ENCODE data around the gene EXOC3. TPM values are rescaled to one million over a fixed set of nuclear protein-coding genes. Genes with fewer than 3 reads are reported as not detected.
A peak's percentile ranks its signal among the peaks of the same experiment; 100 is the strongest.

The EXOC3 gene
- total and polyA plus RNA-seq, 2 of the 4 experiments (the other 2 are of a cell fraction) = 35.1 to 47.5 TPM

- Histone ChIP-seq H3K9ac (ENCODE audit: low read depth, low read length) (no peak overlapping the region), H3K4me2 (ENCODE audit: low read depth, low read length) (no peak overlapping the region), H4K20me1 (ENCODE audit: insufficient read depth, low read length) (no peaks in the 10 kb centered on the region), H3K4ac (ENCODE audit: low read depth, low read length) (peak overlapping the region; percentile 88), H3K36me3 (ENCODE audit: control insufficient read depth, insufficient read depth, low read length) (peaks cover 22% of the 10 kb centered on the region), H2BK20ac (ENCODE audit: low read depth, low read length) (peak overlapping the region; percentile 88), H3K27ac (ENCODE audit: insufficient read depth, low read length) (peak overlapping the region; percentile 65), H3K23ac (ENCODE audit: low read depth, low read length) (peak overlapping the region; percentile 66; the same call in 1 of the 2 replicates), H2AK9ac (replicated peaks; ENCODE audit: low read depth, low read length, poor library complexity) (peak overlapping the region; percentile 48), H3K18ac (ENCODE audit: low read depth, low read length) (peak overlapping the region; percentile 79), H3K9me3 (ENCODE audit: control insufficient read depth, insufficient read depth, low read length) (no peaks in the 10 kb centered on the region), H3K79me1 (ENCODE audit: low read depth in 1 of 2, low read length in 2 of 2) (peaks cover 43 to 78% of the 10 kb centered on the region in 2 experiments), H3K27me3 (ENCODE audit: control insufficient read depth, insufficient read depth, low read length) (no peaks in the 10 kb centered on the region), H4K91ac (ENCODE audit: insufficient read depth, low read depth, low read length) (peak overlapping the region; percentile 81), H2AK5ac (ENCODE audit: low read depth, low read length) (peak overlapping the region; percentile 93), H3K4me1 (ENCODE audit: control insufficient read depth, insufficient read depth, low read length) (peaks cover 20% of the 10 kb centered on the region), H3K9me1 (ENCODE audit: insufficient read depth, low read length) (peaks cover 24% of the 10 kb centered on the region), H3K14ac (replicated peaks; ENCODE audit: low read depth, low read length) (peak overlapping the region; percentile 76), H4K8ac (ENCODE audit: low read depth in 2 of 2, low read length in 2 of 2) (peak overlapping the region; percentile 15 to 58), H2AFZ (replicated peaks; ENCODE audit: low read length, poor library complexity) (no peak overlapping the region), H4K5ac (ENCODE audit: low read depth, low read length) (peak overlapping the region; percentile 78; the same call in 1 of the 2 replicates), H3K56ac (ENCODE audit: extremely low read depth, insufficient read depth, low read length) (peak overlapping the region; percentile 70; the same call in 1 of the 2 replicates), H2BK5ac (ENCODE audit: low read depth, low read length, poor library complexity, severe bottlenecking) (peak overlapping the region; percentile 91), H3K4me3 (ENCODE audit: insufficient read depth, low read depth, low read length) (no peak overlapping the region), H2BK120ac (ENCODE audit: low read depth, low read length) (peak overlapping the region; percentile 89), H2BK15ac (ENCODE audit: low read depth, low read length) (peak overlapping the region; percentile 90; the same call in 2 of the 3 replicates)
- dilution Hi-C loops (cut with HindIII; ENCODE audit: low sequenced_read_pairs, unreplicated experiment) = no loop called here
- intact Hi-C loops (cut with micrococcal nuclease) = loop anchor here (5.0 kb wide), 1 partner anchor 36 kb away; the partner anchor contains the start of gene EXOC3
- WGBS, 2 experiments (ENCODE audit: extremely low coverage in 2 of 2, insufficient read length in 1 of 2) = 60% methylated on average over 1 of the region's 9 CpGs; no CpG with 5 or more reads in 1 of the 2 experiments
- ChIA-PET POLR2A (ENCODE audit: unreplicated experiment) (no interaction called here), CTCF (no interaction called here)
- ATAC-seq (ENCODE audit: low read depth) (no peak), DNase-seq (no peak)
- in situ Hi-C loops (cut with MboI; ENCODE audit: low sequenced_read_pairs) = no loop called here
- TF ChIP-seq MAFK (IDR thresholded peaks at IDR 0.05; ENCODE audit: low read depth, low read length) (no peak), RCOR1 (IDR thresholded peaks at IDR 0.05; ENCODE audit: insufficient replicate concordance, low read length) (no peak), BHLHE40 (IDR thresholded peaks at IDR 0.05; ENCODE audit: low read depth, low read length) (no peak), RFX5 (IDR thresholded peaks at IDR 0.05; ENCODE audit: low read depth, low read length) (no peak), CTCF (conservative IDR thresholded peaks at IDR 0.05; ENCODE audit: low read depth, low read length) (no peak), RAD21 (IDR thresholded peaks at IDR 0.05; ENCODE audit: low read length) (no peak), POLR2A (IDR thresholded peaks at IDR 0.05; ENCODE audit: low read depth, low read length) (no peak), CHD1 (IDR thresholded peaks at IDR 0.05; ENCODE audit: low read depth, low read length) (no peak), NFE2L2 (IDR thresholded peaks at IDR 0.05; ENCODE audit: low read depth, low read length) (no peak), ELK1 (IDR thresholded peaks at IDR 0.05; ENCODE audit: borderline replicate concordance, low read depth, low read length) (no peak), MXI1 (IDR thresholded peaks at IDR 0.05; ENCODE audit: borderline replicate concordance, low read depth, low read length) (no peak), SMC3 (IDR thresholded peaks at IDR 0.05; ENCODE audit: low read depth, low read length) (no peak), FOS (IDR thresholded peaks at IDR 0.05; ENCODE audit: low read depth, low read length) (no peak), USF2 (IDR thresholded peaks at IDR 0.05; ENCODE audit: low read depth, low read length) (no peak), MAZ (IDR thresholded peaks at IDR 0.05; ENCODE audit: borderline replicate concordance, low read depth, low read length) (no peak)
- BruUV-seq (replicated peaks) = no TSS peak
These were observed 36.9 kb upstream of the EXOC3 start for GRCh38 chr5:406041-406440.
